GM21367 (cell line): ENCODE measurements around the gene NUBPL.
"Not testable (repeated sequence)": the region's sequence is repeated elsewhere in the genome, so short reads cannot be mapped to it uniquely, and the experiment has no call there.

Source experiments
- ATAC-seq: cut with Tn5 transposase; IDR thresholded peaks from one replicate; pipeline ENCODE4 v1.9.1; 2021; ENCODE audit not compliant: unreplicated experiment

NUBPL gene

GRCh38 chr14:31726337-31726736 is 165.1 kb downstream of the NUBPL start:
- ATAC-seq = no peak

DNA sequence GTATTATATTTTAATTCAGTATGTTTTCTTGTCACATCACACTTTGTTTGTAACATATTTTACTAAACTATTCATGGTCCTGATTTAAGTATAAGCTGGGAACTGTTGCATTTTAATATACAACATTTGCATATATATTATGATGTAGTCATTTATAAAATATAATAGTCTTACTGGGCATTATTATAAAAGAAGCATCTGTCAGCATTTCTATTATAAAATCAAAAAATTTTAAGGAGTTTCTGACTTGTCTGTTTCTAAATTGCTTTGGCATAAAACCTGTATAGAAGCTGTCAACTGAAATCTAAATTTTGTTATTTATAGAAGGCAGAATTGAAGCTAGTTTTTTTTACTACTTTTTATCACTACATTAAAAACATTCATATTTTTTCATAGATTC is 166.6 kb downstream of the NUBPL start:
- no peak for ATAC-seq

- ATAC-seq = no peak
These were observed 179.5 kb downstream of the NUBPL start for GRCh38 chr14:31740688-31741087.

- ATAC-seq = no peak
These were observed 184.5 kb downstream of the NUBPL start for GRCh38 chr14:31745741-31746140.

GRCh38 chr14:31746326-31746725 is 185.1 kb downstream of the NUBPL start:
- ATAC-seq = no peak

DNA sequence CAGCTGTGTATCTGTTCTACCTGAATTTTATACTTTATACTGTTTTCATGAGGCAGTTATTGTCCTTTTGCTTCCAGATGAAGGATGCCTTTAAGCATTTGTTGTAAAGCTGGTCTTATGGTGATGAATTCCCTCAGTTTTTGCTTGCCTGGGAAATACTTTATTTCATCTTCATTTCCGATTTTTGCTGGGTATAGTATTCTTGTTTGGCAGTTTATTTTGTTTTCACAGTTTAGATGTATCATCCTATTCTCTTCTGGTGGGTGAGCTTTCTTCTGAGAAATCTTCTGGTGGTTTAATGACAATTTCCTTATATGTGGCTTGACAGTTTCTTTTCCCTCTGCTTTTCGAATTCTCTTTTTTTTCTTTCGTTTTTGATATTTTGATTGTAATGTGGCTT is 188.1 kb downstream of the NUBPL start:
- no peak for ATAC-seq

DNA sequence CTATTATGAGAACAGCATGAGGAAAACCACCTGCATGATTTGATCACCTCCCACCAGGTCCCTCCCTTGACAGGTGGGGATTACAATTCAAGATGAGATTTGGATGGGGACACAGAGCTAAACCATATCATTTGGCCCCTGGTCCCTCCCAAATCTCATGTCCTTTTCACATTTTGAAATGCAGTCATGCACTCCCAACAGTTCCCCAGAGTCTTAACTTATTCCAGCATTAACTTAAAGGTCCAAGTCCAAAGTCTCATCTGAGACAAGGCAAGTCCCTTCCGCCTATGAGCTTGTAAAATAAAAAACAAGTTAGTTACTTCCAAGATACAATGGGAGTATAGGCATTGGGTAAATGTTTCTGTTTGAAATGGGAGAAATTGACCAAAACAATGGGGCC is 189.8 kb downstream of the NUBPL start:
- ATAC-seq = not testable (repeated sequence)

DNA sequence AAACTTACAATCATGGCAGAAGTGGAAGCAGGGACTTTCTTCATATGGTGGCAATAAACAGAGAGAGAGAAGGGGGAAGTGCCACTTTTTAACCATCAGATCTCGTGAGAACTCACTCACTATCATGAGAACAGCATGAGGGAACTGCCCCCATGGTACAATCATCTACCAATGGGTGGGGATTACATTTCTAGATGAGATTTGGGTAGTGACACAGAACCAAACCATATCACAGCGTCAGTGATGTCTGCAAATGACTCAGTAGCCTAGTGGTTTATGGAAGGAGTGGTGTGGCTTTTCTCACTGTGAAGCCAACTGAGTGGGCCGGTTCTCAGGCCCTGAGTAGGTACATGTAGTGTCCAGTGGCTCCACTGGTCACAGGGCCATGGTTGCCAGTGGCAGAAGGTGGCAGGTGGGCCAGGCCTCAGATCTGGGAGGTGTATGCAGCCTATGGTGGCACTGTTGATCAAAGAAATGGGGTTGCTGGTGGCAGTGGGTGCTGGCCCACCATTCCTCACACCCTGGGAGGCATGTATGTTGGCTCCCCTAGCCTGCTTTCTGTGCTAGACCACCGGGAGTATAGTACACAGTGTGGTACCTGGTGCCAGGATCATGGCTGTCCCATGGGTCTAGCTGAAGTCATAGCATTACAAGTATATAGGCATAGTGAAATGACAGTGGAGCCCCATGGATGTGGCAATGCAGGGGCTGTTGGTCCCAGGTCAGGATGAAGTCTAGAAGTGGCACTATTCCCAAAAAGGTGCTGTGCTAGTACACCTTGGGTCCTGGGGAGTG is 191.9 kb downstream of the NUBPL start:
- ATAC-seq = no peak

DNA sequence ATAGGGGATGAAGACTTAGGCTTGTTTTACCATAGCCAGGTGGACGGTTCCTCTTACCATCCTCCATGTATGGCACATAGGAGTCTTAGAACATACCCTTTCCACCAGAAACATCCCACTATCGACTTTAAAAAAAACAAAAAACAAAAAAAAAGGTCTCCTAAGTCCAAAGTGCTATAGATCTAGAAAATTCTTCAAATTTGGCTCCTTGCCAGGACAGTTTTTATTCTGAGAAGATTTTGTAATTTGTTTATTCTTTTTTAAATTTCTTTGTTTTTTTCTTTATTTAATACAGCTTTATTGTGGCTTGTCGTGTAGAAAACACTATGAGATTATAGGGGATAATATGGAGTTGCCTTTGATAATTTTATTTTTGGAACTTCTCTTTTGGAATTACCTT is 197.7 kb downstream of the NUBPL start:
- no peak for ATAC-seq

GRCh38 chr14:31760277-31760676 is 199.1 kb downstream of the NUBPL start:
- ATAC-seq = no peak

GRCh38 chr14:31761325-31761724 is 200.1 kb downstream of the NUBPL start:
- ATAC-seq = no peak

DNA sequence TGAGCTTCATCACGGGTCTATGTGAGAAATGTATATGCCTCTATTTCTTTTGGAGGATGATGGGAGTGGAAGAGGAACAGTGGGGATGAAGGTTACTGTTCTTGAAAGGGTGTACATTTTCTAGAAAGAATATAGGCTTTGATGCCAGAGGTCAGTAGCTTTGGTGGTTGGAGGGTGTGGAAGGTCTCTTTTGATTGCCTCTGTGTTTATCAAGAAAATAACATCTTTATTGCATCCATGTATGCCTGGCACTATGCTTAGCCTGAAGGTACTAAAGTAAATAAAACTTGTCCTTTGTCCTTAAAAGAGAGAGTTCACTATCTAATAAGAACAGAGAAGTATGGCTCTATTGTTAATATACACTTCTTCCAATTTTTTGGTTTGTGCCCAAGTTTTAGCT is 201.8 kb downstream of the NUBPL start:
- ATAC-seq = no peak

DNA sequence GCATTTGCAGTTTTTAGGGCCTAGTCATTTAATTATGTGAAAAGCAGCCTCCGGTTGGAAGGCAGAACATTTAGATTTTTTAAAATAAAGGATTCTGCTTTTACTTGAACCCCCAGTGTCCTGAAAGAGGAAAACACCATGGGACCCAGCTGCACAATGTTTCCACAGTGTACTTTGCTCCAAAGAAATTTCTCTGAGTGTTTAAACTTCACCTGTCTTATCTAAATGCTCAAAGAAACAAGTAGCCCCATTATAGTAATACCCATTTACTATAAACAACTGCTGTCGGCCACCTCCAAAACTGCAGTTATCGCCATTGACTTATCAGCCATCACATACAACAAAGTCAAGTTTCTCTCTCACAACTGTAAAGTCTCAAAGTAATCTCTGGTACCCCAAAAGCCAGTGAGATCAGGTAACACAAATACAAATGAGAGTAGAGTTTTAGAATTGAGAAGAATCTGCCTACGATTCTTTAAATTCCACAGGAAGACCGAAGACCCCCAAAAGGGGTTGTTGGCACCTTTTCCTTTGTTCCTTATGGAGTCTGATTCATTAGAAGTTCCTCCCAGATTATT is 205.2 kb downstream of the NUBPL start:
- ATAC-seq = no peak

DNA sequence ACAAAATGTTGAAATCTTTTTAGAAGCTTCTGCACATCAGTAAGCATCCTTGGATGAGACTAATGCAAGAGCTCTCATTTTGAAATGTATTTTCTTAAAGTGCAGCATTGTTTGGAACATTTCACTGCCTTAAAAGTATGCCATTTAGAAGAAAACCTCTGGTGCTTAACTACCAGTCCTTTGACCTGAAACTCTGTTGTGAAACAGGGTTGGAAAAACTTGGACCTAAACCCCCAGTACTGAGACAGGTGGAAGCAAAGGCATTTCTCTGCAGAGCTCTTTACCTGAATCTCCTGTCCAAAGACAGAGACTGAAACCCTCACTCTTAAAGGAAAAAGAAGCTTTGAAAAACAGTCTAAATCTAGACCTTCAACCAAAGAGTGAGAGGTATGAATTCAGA is 207.2 kb downstream of the NUBPL start:
- ATAC-seq = no peak

DNA sequence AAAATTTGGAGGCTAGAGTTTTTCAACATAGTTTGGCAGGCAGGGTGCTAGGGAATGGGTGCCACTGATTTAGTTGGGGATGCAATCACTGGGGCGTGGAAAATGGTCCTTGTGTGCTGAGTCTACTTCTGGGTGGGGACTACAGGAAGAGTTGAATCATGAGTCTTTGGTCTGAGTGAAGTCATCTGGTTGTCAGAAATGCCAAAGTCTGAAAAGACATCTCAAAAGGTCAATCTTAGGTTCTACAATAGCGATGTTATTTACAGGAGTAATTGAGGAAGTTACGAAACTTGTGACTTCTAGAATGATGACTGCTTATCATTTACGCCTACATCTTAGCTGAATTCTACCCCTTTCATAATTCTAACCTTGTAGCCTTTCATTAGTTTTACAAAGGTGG is 209.1 kb downstream of the NUBPL start:
- no peak for ATAC-seq

- ATAC-seq = no peak
These were observed 213.4 kb downstream of the NUBPL start for GRCh38 chr14:31774567-31774966.

GRCh38 chr14:31777312-31777711 is 216.1 kb downstream of the NUBPL start:
- no peak for ATAC-seq

DNA sequence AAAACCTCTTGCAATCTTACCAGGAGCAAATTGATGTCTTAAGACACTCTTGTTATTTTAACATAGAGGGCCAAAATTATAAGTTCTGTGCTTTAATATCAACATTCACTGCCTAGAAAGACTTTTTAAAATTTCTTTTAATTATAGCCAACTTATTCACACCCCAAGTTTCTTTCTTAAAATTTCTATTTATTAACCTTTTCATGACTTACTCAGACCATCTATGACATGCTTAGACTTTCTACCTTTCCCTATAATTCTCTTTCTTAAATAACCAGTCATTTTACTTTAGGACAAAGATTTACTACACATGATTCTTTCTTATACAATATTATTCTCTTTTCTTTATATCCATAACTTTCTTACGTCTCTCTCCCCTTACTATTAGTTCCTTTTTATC is 220.4 kb downstream of the NUBPL start:
- no peak for ATAC-seq

- no peak for ATAC-seq
These were observed 224.4 kb downstream of the NUBPL start for GRCh38 chr14:31785574-31785973.

DNA sequence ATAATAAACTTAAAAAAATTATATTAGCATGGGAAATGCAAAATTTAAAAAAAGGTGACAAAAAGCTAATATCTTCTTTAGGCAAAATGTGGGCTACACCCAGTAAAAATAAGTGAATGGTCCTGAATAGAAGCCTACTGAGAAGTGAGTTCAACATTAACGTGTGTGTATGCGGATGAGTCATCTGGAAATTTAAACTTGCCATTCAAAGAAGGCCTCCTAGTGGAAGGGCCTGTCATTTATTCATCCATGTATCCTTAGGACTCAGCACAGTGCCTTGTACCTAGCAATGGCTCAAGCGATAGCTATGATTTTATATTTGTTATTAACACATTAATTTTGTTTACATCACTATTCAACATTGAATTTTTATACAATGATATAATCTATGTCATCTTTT is 226.2 kb downstream of the NUBPL start:
- no peak for ATAC-seq

- ATAC-seq = no peak
These were observed 227.1 kb downstream of the NUBPL start for GRCh38 chr14:31788340-31788739.

- no peak for ATAC-seq
These were observed 231.5 kb downstream of the NUBPL start for GRCh38 chr14:31792726-31793125.

- ATAC-seq = not testable (repeated sequence)
These were observed 236.7 kb downstream of the NUBPL start for GRCh38 chr14:31797946-31798345.
